ENCODE results near the gene PLA1A. TPM values are rescaled to one million over a fixed set of nuclear protein-coding genes. Genes with fewer than 3 reads are reported as not detected.

PLA1A gene
- total RNA-seq, 1 donor from 2014 or later = 1.1 TPM

- no peak for DNase-seq
Observed at GRCh38 chr3:119619094-119619493, 21.4 kb downstream of the PLA1A start.

GRCh38 chr3:119620899-119621298, 23.2 kb downstream of the PLA1A start:
- DNase-seq (no peak), ATAC-seq (ENCODE audit: low read depth) (no peak)
- H3K4me3 Mint-ChIP-seq = no peak overlapping the region
- CTCF ChIA-PET = no interaction called here
- no peak overlapping the region for H3K27ac Mint-ChIP-seq
- H3K27me3 Mint-ChIP-seq = no peaks in the 10 kb centered on the region
- no peak for TF ChIP-seq CTCF (IDR thresholded peaks at IDR 0.05)
- intact Hi-C loops (cut with micrococcal nuclease) = no loop called here
- no peaks in the 10 kb centered on the region for H3K36me3 Mint-ChIP-seq (ENCODE audit: low read depth)
- peaks cover 18% of the 10 kb centered on the region for H3K4me1 Mint-ChIP-seq
- POLR2A ChIA-PET = interaction anchor here (0.9 kb wide), 1 partner anchor 9 kb away, joined by 4 read pairs; no protein-coding TSS in a partner anchor
- no peaks in the 10 kb centered on the region for H3K9me3 Mint-ChIP-seq

More at GRCh38 chr3:119619094-119619493, 21.4 kb downstream of the PLA1A start:
- CTCF ChIA-PET = interaction anchor here (0.8 to 1.3 kb wide), 2 partner anchors 9 to 61 kb away, joined by 4 read pairs; no protein-coding TSS in a partner anchor
- no peak overlapping the region for H3K27ac Mint-ChIP-seq
- no peaks in the 10 kb centered on the region for H3K36me3 Mint-ChIP-seq (ENCODE audit: low read depth)
- no peaks in the 10 kb centered on the region for H3K9me3 Mint-ChIP-seq
- TF ChIP-seq CTCF (IDR thresholded peaks at IDR 0.05) = no peak
- no peak for ATAC-seq (ENCODE audit: low read depth)
- no peaks in the 10 kb centered on the region for H3K27me3 Mint-ChIP-seq
- POLR2A ChIA-PET = no interaction called here
- H3K4me3 Mint-ChIP-seq = no peak overlapping the region
- H3K4me1 Mint-ChIP-seq = peaks cover 8% of the 10 kb centered on the region
- intact Hi-C loops (cut with micrococcal nuclease) = loop anchor here (2.0 kb wide), 1 partner anchor 18 kb away; no protein-coding TSS in a partner anchor

- intact Hi-C loops (cut with micrococcal nuclease) = no loop called here
- H3K9me3 Mint-ChIP-seq = no peaks in the 10 kb centered on the region
- POLR2A ChIA-PET = no interaction called here
- no peak overlapping the region for H3K27ac Mint-ChIP-seq
- H3K27me3 Mint-ChIP-seq = no peaks in the 10 kb centered on the region
- H3K4me1 Mint-ChIP-seq = peaks cover 44% of the 10 kb centered on the region
- ATAC-seq (ENCODE audit: low read depth) (no peak), DNase-seq (no peak)
- CTCF ChIA-PET = no interaction called here
- no peaks in the 10 kb centered on the region for H3K36me3 Mint-ChIP-seq (ENCODE audit: low read depth)
- H3K4me3 Mint-ChIP-seq = no peak overlapping the region
- TF ChIP-seq CTCF (IDR thresholded peaks at IDR 0.05) = no peak
Observed at GRCh38 chr3:119624002-119624720, 26.5 kb downstream of the PLA1A start.

- intact Hi-C loops (cut with micrococcal nuclease) = no loop called here
- Mint-ChIP-seq H3K36me3 (ENCODE audit: low read depth) (no peaks in the 10 kb centered on the region), H3K27me3 (no peaks in the 10 kb centered on the region), H3K4me1 (peaks cover 55% of the 10 kb centered on the region), H3K9me3 (no peaks in the 10 kb centered on the region), H3K4me3 (no peak overlapping the region), H3K27ac (peak overlapping the region; percentile 13)
- ChIA-PET POLR2A (interaction anchor here (1.1 kb wide), 1 partner anchor 26 kb away, joined by 3 read pairs; no protein-coding TSS in a partner anchor), CTCF (no interaction called here)
- ATAC-seq (ENCODE audit: low read depth) = no peak
- TF ChIP-seq CTCF (IDR thresholded peaks at IDR 0.05) = no peak
- no peak for DNase-seq
Observed at GRCh38 chr3:119625451-119626153, 27.9 kb downstream of the PLA1A start.

- Mint-ChIP-seq H3K36me3 (ENCODE audit: low read depth) (no peaks in the 10 kb centered on the region), H3K27ac (peak overlapping the region; percentile 97)
Observed at GRCh38 chr3:119626196-119626595, 28.5 kb downstream of the PLA1A start.

More at GRCh38 chr3:119626196-119626595, 28.5 kb downstream of the PLA1A start:
- Mint-ChIP-seq H3K9me3 (no peaks in the 10 kb centered on the region), H3K27me3 (no peaks in the 10 kb centered on the region), H3K4me3 (no peak overlapping the region), H3K4me1 (peaks cover 60% of the 10 kb centered on the region)
- TF ChIP-seq CTCF (IDR thresholded peaks at IDR 0.05) = no peak
- ChIA-PET CTCF (interaction anchor here (2.3 kb wide), 1 partner anchor 37 kb away, joined by 7 read pairs; no protein-coding TSS in a partner anchor), POLR2A (interaction anchor here (0.7 to 4.4 kb wide), 6 partner anchors 11 to 64 kb away, joined by 3 to 51 read pairs (median 5); no protein-coding TSS in a partner anchor)
- DNase-seq (no peak), ATAC-seq (ENCODE audit: low read depth) (no peak)
- intact Hi-C loops (cut with micrococcal nuclease) = no loop called here
